Measurements from ENCODE around the gene ABHD5. TPM values are rescaled to one million over a fixed set of nuclear protein-coding genes. Genes with fewer than 3 reads are reported as not detected.

The ABHD5 gene
- total RNA-seq (2022; extraction: Qiagen RNA extraction; ENCODE audit: low read depth), result 15.6 to 23.5 TPM (median 18.6 TPM) in 5 replicates

DNA sequence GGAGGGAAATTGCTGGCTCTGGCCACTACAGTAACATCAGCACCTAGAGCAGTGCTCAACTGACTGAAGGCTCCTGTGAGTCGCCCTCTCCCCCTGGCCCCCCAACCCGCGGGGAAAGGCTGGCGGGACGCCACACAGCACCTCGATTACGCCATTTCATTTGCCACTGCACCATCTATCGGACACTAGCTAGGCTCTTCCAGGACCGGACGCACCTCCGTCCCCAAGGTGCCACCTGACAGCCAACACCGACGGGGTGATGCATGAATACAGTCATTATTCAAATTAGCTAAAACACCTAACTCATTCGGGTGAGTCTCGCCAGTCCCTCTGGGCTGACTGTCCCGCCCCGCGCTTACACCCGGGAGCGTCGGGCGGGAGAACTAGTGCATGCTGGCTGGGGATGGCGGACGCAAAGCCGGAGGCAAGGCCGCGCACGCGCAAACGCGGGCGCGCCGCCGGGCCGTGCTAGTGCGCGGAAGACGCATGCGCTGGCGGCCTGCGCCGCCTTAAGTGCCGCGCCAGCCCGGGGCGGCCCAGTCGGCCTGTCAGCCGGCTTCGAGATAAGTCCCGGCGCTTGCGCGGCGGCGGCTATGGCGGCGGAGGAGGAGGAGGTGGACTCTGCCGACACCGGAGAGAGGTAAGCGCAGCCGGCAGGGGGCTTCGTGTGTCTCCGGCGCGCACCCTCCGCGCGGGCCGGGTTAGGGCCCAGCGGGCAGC, at the start of gene ABHD5:
Gene ABHD5, plus strand, starts transcription at position 539 of the 720 bp plus-strand sequence. Its CDS starts 55 bp downstream, at position 594.

Other genes with a start within 250 kb of the ABHD5 start
- 18.8 to 22.5 TPM (median 19.6 TPM) in 5 replicates for gene ANO10, start 68.9 kb upstream of the ABHD5 start, total RNA-seq (2022; extraction: Qiagen RNA extraction; ENCODE audit: low read depth)

Data from A549 treated with CpdA at 1 μM for 4 hours (cell line).